BJ (cell line): ENCODE data around the gene ZNF318. TPM values are rescaled to one million over a fixed set of nuclear protein-coding genes. Genes with fewer than 3 reads are reported as not detected.

Source experiments
- CTCF ChIA-PET: fragments of 350-600 bp; formaldehyde crosslinking; extraction: SDS; loops from one replicate; lab custom pipeline; 2021; ENCODE audit warnings: antibody characterized with exemption, inconsistent platforms; lab: Yijun Ruan, JAX
- POLR2A ChIA-PET: fragments of 300-600 bp; sonication (Branson Sonifier 250); formaldehyde crosslinking; extraction: SDS; loops from one replicate; lab custom pipeline; 2021; ENCODE audit warnings: antibody characterized with exemption; lab: Charles Lee
- DNase-seq: peaks from one replicate; pipeline ENCODE4 v3.0.0-alpha.2; 2011; ENCODE audit warnings: low read depth
- H3K27me3 ChIP-seq: 2 replicates; pipeline ENCODE4 v1.6.0; 2011; ENCODE audit warnings: low read length; ENCODE audit not compliant: control insufficient read depth, insufficient read depth
- H3K36me3 ChIP-seq: 2 replicates; pipeline ENCODE4 v1.5.1; 2011; ENCODE audit warnings: low read length; ENCODE audit not compliant: control insufficient read depth, insufficient read depth
- H3K4me3 ChIP-seq: 2 replicates; pipeline ENCODE4 v1.5.1; 2011; ENCODE audit warnings: low read depth, mild to moderate bottlenecking, control low read depth, low read length
- polyA plus RNA-seq: library from polyadenylated mRNA; depleted of rRNA; stranded (reverse); fragments of >200 nt; gene quantifications from 2 replicates; pipeline ENCODE4 v1.2.3, GENCODE V29; 2011
- TF ChIP-seq, protein P1 (sequence below): IDR thresholded peaks from 2 replicates; pipeline ENCODE4 v1.5.1; 2011; ENCODE audit warnings: low read depth, mild to moderate bottlenecking, control low read depth, inconsistent platforms, low read length, moderate library complexity; ENCODE audit not compliant: insufficient read depth

The ZNF318 gene
- polyA plus RNA-seq, 1 experiment = 11.5 TPM

DNA sequence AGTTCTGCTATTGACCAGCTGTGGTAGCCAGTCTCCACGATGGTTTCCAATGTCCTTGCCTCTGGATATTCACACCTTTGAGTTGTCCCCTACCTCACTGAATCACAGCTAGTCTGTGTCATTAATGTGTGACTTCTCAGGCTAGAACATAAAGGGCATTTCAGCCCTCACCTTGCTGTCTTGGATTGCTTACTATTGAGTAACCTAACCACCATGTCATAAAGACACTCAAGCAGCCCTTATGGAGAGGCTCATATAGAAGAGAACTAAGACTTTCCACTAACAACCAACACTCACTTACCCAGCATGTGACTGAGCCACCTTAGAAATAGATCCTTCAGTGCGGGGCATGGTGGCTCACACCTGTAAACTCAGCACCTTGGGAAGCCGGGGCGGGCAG is 38.8 kb upstream of the ZNF318 start:
- Histone ChIP-seq H3K36me3 (no peaks in the 10 kb centered on the region), H3K27me3 (peaks cover 2% of the 10 kb centered on the region), H3K4me3 (no peak overlapping the region)
- ChIA-PET CTCF (no interaction called here), POLR2A (no interaction called here)
- DNase-seq = no peak
- TF ChIP-seq, protein P1, sequence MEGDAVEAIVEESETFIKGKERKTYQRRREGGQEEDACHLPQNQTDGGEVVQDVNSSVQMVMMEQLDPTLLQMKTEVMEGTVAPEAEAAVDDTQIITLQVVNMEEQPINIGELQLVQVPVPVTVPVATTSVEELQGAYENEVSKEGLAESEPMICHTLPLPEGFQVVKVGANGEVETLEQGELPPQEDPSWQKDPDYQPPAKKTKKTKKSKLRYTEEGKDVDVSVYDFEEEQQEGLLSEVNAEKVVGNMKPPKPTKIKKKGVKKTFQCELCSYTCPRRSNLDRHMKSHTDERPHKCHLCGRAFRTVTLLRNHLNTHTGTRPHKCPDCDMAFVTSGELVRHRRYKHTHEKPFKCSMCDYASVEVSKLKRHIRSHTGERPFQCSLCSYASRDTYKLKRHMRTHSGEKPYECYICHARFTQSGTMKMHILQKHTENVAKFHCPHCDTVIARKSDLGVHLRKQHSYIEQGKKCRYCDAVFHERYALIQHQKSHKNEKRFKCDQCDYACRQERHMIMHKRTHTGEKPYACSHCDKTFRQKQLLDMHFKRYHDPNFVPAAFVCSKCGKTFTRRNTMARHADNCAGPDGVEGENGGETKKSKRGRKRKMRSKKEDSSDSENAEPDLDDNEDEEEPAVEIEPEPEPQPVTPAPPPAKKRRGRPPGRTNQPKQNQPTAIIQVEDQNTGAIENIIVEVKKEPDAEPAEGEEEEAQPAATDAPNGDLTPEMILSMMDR = no peak

DNA sequence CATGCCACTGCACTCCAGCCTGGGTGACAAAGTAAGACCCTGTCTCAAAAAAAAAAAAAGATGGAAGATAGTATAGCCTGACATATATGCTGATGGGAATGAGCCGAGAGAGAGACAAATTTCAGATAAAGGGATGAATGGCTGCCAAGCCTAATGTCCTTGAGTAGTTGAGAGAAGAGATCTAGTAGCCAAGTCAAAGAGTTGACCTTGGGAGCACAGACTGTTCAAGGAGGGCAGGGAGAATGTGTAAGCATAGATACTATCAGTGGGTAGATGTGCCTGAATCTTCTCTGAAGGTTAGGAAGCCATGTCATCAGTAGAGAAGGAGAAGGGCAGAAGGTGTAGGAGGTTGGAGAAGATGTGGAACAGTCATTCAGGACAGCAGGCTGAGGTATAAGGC is 37.8 kb upstream of the ZNF318 start:
- H3K27me3 ChIP-seq = peaks cover 2% of the 10 kb centered on the region
- no peak overlapping the region for H3K4me3 ChIP-seq
- ChIA-PET POLR2A (no interaction called here), CTCF (no interaction called here)
- no peak for DNase-seq
- TF ChIP-seq, protein P1 = no peak
- no peaks in the 10 kb centered on the region for H3K36me3 ChIP-seq

DNA sequence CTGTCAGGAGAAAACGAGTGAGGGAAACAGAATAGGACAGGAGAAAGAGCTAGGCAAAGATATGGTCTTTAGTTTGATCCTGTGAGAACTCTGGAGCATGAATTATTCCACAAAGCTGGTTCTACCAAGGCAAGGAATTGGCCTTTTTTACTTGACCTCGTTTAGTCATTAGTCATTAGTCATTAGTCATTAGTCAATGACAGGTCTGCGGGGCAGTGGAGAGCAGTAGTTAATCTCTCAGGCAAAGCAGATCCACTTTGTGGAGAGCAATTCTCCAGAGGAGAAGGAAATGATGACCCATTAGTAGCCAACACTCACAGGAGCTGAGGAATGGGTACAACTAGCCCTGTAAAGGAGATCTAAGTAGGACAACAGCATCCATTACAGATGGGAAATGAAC is 35.9 kb upstream of the ZNF318 start:
- TF ChIP-seq, protein P1 = no peak
- DNase-seq = no peak
- no peaks in the 10 kb centered on the region for H3K36me3 ChIP-seq
- no peak overlapping the region for H3K4me3 ChIP-seq
- POLR2A ChIA-PET = no interaction called here
- H3K27me3 ChIP-seq = peaks cover 3% of the 10 kb centered on the region
- CTCF ChIA-PET = no interaction called here

DNA sequence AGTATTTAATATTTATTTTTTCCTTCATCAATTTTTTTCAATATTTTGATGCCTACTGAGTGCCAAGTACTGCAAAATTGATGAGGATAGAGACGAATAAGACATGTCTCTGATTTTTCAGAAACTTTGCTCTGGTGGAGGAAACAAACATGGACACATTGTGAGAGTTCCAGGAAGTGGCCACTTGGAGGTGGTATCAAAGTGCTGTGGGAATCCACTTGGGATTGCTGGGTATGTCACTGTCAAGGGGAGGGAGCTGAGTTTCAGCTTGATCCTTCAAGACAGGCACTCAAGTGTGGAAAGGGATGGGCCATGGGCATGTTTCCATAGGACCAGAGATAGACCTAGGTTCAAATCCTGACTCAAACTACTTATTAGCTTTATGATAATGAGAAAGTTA is 33.4 kb upstream of the ZNF318 start:
- peaks cover 6% of the 10 kb centered on the region for H3K27me3 ChIP-seq
- H3K4me3 ChIP-seq = no peak overlapping the region
- CTCF ChIA-PET = interaction anchor here (0.6 to 1.4 kb wide), 5 partner anchors 10 to 104 kb away, joined by 3 to 4 read pairs (median 3); no protein-coding TSS in a partner anchor
- TF ChIP-seq, protein P1 = 0 out of 2 replicates have a peak, but pooled peaks have one; percentile 8
- POLR2A ChIA-PET = no interaction called here
- no peak for DNase-seq
- H3K36me3 ChIP-seq = no peaks in the 10 kb centered on the region

DNA sequence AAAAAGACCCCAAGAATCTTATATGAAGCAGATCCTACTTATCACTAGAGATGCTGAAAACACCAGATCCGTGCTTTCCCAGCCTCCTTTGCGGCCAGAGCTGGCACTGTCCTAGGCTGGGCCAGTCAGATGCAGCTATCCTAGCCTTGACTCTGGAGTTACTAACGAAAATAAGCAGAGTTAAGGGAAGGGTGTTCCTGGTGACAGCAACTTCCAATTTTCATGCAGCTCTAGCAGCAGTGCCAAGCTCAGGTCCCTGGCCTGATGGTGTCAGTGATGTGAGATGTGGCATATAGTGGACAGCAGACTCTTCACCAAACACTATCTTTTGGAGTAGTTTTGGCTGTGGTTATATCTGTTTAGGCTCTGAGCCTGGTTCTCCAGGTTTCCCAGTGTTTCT is 32.3 kb upstream of the ZNF318 start:
- POLR2A ChIA-PET = no interaction called here
- Histone ChIP-seq H3K4me3 (no peak overlapping the region), H3K27me3 (peaks cover 6% of the 10 kb centered on the region), H3K36me3 (no peaks in the 10 kb centered on the region)
- CTCF ChIA-PET = interaction anchor here (1.4 kb wide), 1 partner anchor 11 kb away, joined by 4 read pairs; no protein-coding TSS in a partner anchor
- TF ChIP-seq, protein P1 = no peak
- no peak for DNase-seq
